Stimulated activated CD4-positive, alpha-beta T cell treated with anti-CD3 and anti-CD28 coated beads, Interleukin-1b, Interleukin-23, amount 100 ng/mL, for 4 hours (primary cell): ENCODE results near the gene SCOC.

Source experiments
- DNase-seq, 2 donors: peaks; one replicate each; pipeline ENCODE4 v3.0.0-alpha.2; 2020; ENCODE audit warnings: low read depth in 2 of 2

Gene SCOC

DNA sequence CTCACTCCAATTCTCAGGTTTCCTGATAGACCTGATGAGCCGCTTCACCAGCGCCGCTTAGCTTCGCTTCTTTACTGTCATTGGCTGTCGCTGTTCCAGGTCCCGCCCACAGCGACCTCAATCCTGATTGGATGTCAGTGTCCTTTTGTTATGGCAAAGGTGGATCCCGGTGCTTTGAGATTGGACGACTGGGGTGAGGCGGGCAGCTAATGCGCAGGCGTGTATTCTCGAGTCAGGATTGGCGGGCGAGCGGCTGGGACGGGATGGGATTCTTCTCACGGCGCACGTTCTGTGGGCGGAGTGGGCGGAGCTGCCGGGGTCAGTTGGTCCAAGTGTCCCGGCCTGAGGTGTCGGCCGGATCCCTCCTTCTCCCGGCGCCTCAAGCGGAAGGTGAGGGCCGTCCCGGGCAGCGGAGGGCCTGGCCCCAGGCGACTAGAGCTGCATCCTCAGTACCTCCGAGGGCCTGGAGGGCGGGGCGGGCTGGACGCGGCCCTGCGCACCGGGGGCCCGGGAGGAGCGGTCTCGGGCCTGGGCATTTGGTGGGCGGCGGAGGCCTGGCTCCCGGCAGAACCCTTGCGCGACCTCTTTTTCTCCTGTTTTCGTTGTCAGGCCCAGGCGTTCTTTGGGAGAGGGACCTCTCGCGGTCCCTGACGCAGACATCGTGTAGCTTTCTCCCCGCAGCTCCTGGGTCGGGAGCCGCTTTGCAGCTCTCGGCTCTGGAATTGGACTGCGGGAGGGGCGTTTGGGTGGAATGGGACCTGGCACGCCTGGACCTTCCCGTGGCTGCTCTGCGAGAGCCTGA lies at the start of gene SCOC:
Gene SCOC, plus strand, starts transcription at position 319 of the 802 bp plus-strand sequence. CDS start 5,525 bp downstream, outside the sequence.
- peak; percentile 88 to 92 for DNase-seq

DNA sequence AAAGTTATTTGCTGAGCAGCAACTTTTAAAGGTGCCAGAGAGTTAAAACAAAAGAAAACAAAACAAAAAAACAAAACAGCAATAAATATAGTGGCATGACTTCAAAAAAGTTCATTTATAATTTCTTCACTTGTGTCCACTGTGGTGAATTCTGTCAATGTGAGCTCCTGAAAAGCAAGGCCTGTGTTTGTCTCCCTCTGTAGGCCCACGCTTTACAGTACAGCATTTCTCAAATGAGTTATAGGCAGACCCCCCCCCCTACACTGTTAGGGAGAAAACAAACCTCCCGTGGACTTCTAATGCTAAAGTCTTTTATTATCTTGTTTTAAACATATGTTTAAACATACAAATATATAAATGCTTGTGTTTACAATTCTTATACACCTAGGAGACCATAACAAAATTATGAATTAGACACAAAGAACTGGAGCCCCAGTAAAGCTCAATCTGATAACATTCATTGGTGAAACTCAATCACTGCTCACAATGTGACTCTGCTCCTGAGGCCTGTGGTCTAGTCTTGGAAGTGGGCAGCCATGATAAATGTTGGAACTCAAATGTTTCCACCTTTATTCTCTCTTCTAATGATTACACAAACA lies 47.0 kb upstream of the SCOC start:
- no peak for DNase-seq

DNA sequence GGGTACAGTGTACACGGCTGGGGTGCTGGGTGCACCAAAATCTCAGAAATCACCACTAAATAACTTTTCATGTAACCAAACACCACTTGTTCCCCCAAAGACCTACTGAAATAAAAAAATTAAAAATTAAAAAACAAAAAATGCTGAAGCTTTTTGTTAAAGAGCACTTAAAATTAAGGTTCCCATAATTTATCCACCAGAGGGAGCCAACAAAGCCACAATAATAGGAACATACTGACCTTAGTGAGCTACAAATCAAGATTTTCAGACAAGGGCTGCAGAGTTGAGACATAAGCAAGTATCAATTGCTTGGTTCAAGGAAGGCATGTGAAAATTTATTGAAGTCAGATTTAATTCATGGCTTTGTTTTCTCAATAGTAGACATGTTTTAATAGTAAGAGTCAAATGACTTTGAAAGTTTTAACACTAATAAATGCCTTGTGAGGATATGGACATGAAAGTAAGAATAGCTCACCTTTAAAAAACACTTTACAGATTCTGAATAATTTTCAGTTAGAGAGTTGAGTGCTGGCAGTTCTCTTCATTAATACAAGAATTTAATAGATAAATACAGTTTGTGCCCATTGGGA lies 43.0 kb upstream of the SCOC start:
- no peak for DNase-seq

DNA sequence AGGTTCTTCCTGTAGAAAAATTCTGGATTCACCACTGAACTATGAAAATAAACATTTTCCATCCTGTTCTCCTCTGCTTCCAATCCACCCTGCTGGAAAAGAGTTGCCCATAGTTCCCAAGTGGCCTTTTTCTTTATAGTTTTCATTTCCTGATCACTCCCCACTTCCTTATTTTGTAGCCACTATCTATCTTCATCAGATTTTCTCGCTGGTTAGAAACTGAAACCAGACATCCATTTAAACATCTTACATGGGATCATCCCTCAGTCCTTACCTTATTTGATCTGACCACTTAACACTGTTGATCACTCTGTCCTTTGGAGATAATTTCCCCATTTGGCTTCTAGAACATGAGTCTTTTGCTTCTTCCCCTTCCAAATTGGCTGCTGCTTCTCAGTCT lies 42.2 kb upstream of the SCOC start:
- DNase-seq: no peak

DNA sequence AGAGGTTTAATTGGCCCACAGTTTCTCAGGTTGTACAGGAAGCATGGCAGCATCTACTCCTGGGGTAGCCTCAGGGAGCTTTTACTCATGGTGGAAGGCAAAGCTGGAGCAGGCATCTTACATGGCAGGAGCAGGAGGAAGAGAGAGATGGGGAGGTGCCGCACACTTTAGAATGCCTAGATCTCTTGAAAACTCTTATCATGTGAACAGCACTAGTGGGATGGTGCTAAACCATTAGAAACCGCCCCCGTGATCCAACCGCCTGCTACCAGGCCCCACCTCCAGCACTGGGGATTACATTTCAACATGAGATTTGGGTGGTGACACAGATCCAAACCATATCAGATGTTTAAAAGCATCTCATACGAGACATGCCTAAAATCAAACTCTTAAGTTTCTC lies 41.6 kb upstream of the SCOC start:
- no peak for DNase-seq

DNA sequence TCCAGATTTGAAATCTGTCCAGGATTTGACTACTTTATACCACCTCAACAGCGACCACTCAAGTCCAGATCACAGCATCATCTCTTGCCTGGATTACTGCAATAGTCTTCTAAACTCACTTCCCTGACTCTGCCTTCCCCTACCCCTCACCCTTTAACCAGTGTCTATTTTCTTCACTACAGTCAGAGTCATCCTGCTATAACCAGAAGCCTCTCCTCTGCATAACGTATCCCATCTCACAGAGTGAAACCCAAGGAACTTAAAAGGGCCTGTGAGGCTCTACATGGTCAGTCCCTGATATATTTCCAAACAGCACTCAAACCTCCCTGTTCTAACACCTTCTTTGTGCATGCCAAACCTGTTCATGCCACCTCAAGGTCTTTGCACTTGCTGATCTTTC lies 40.7 kb upstream of the SCOC start:
- no peak for DNase-seq

DNA sequence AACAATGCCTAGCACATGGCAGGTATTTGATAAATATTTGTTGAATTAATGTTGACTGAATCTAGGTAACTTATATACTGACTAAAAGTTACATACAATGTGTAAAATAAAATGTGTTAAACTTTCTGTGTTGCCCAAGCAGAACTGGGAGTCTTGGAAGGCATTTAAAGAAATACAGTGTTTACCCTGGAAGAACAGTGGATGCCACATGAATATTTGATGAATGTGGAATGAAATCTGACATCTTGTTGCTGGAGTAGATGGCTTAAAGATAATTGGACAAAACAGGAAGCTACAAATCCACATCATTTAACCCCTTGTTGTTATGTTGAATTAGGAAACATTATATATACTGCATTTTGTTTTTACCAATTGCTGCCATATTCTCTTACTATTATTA lies 39.9 kb upstream of the SCOC start:
- no peak for DNase-seq

DNA sequence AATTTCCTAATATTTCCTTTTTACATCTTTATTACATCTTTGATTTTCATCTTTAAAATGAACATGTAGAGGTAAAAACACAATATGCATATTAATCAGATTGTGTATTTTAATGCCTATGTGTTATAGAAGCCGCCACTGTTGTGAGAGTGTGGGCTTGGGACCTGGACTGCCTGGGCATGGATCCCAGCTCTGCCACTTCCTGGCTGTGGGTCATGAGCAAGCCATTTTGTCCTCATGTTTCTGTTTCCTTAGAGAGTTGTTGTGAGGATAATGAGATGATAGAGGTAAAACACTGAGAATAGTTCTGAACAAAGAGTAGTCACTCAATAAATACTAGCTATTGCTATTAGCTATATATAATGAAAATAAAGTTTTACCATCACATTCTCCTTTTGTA lies 38.4 kb upstream of the SCOC start:
- no peak for DNase-seq

DNA sequence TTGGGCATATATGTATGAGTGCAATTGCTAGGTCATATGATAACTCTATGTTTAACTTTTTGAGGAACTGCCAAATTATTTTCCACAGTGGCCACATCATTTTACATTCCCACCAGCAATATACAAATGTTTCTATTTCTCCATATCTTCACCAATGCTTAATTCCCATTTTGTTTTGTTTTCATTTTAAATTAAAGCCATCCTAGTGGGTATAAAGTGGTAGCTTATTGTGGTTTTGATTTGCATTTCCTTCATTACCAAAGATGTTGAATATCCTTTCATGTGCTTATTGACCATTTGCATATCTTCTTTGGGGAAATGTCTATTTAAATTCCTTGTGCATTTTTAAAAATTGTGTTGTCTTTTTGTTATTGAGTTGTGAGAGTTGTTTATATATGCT lies 36.7 kb upstream of the SCOC start:
- no peak for DNase-seq

DNA sequence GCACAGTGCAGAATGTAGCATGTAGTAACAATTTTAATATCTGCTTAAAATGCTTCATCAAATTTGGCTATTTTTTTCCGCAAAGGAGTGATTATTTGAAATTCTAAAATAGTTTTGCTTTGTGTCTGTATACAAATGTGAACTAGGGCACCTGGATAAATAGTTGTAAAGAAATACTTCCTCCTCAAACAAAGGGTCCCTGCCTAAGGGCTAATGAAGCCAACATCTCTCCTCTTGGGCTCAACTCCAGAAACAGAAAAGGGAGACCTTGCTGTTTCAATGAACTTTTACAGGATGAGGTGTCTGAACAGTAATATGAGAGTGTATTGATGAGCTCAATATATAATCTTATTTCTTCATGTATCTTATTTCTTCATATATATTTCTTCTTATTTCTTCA lies 30.8 kb upstream of the SCOC start:
- DNase-seq: no peak

DNA sequence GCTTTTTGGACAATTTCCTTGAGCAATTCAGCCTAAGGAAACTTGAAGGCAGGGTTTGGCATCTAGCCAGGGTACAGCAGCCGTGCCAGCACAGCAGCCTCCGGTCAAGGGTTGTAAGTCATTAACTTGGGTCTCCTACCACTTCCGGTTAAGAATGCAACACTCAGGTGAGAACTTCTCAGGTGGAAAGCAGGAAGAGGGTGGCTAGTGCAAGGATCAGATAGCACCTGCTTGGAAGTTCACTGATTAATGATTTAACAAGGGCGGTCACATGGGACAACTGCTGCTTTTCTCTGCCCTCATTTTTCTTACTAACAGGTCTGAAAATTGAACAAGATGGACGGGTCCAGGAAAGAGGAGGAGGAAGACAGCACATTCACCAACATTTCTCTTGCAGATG lies 30.1 kb upstream of the SCOC start:
- no peak for DNase-seq

DNA sequence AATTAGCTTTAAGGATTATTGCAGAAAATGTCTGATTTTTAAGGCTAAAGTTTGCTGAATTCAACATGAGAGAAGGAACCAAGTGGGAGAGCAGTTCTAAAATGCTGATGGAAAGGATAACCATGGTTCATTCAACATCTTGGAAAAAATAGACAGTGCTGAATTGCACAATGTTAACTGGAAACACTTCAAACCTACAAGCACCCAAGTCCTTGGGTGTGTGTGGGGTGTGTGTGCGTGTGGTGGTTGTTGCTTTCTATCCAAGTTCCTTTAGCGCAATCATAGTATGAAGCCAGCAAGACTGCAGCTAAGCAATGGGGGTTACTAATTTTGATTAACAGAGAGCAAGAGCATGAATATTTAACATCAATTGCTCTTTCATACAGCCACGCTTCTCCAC lies 29.3 kb upstream of the SCOC start:
- DNase-seq: no peak

DNA sequence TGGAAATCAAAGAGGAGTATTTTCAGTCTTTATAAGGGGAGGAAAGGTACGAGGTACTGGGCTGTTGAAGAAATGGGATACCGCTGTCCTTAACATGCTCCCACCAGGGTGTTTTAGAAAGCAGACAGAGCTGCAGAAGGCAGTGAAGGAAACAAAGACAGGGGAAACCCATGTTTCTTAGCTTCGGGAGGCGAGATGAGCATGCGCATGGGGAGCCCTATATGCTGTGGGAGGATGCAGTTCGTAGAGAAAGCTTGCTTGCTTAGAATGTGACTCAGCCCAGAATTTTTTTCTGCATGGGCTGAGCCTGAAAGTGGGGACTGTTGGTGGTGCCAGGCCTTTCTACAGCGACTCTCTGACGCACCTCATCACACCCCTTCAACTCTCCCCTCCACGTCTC lies 28.8 kb upstream of the SCOC start:
- no peak for DNase-seq

DNA sequence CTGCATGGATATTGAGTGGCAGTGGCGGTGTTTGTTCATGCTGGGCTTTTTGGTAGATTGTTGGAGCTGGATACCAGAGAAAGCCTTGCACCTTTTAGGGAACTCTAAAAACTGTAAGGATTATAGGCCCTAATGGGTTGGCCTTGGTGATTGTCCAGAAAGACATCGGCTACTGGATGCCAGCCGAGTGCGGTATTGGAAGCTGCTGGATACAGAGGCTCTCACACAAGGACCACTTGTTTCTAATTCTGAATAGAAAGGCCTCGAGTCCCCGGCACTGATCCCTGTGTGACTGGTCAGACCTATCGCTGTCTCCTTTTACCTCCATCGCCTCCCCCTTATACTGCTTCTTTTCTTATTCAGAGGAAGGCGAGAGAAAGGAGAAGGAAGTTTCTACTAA lies 27.3 kb upstream of the SCOC start:
- no peak for DNase-seq

DNA sequence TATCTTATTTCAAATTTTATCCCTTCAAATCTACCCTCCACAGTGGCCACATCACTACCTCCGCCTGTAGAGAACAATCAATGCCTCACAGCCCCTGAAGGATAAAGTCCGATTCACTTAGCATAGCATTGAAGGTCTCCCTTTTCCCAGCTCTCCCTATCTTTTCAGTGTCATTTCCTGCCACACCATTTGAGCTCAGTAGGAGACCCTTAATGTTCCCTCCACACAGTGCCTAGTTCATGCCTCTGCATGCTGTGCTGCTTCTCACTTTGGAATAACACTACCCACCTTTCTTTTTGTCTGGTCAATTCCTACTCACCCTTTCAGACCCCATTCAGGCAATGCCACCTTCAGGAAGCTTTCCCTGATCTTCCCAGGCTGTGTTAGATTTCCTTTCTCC lies 23.6 kb upstream of the SCOC start:
- no peak for DNase-seq

DNA sequence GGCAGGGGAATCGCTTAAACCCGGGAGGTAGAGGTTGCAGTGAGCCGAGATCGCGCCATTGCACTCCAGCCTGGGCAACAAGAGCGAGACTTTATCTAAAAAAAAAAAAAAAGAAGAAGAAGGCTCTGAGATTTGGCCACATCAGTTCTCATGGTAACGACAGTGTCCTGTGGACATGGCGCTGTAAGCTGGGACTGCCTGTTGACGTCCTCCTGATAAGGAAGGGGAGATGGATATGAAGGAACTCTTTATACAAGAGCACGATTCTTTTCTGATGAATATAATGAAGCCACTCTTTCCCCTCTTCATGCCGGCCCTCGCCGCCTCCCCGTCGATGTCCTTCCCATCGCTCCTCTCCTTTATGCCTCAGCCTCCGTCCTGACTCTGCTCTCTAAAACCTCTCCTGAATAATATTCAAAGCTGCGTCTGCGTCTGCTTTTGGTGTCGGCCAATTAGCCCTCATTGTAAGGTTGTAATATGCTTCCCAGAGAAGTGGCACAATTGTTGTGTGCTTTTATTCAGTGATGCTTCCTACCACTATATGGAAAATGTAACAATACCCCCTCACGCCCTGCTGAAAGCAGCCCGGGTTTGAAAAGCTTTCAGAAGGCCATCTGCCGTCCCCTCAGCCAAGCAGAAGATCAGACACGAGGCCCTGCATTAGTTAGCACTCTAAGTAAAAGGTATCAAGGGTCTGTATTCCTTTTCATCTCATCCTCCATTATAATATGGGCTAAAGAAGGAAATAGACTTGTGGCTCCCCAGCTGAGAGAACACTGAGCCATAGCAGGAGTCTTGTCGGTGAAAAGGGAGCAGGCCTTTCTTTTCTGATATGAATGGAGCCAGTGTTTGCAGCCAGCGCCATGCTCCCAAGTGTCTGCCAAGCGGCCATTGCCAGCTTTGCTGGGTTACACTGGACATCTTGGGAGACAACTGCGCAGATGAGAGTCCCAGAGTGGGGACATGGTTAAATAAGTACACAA lies 22.1 kb upstream of the SCOC start:
- no peak for DNase-seq

DNA sequence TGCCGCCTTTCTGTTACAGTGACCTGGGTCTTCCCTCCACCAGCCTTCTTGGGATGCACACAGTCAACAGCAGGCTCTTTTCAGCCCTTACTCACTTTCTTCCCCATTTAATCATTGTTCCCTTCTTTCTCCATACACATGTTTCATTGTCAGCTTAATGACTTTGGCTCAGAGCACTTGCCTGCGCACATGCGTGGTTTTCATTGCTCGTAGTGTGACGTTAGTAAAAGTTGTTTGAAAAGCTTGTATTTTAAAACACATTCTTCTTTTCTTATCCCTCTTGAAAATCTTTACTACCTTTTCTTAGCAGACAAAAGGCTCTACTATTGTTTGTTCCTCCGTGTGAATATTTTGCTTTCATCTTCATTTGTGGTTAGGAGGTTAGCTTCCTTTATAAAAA lies 19.7 kb upstream of the SCOC start:
- DNase-seq: no peak

DNA sequence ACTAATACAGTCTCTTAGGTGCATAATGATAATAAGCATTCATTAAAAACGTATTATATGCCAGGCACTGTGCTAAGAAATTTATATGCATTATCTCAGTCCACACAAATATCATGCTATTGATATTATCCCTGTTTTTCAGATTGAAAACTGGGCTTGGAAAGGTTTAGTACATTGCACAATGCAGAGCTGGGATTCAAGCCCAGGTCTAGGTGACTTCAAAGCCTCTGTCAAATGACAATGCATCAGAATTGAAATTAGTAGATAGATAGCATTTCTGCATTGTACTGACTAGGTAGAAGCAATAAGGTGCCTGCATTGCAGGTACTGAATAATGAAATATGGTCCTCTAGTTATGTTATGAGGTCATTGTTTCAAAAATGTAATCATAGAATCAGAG lies 18.2 kb upstream of the SCOC start:
- no peak for DNase-seq

DNA sequence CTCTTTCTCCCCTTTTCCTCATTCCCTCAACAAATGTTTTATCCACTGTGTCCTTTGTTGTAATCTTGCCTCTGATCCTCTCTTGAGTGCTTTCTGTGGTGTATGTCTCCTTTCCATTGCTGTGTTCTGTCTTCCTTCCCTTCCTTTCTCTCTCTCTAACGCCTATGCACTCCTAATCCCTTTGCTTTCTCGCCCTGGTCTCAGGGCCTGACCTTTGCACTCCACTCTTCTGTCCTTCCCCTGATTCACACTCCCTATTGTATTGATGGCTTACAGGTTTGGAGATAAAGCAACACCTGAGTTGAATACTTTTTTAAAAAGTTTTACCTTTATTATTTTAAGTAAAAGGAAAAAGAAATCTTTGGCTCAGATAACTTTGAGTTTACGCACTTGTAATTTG lies 15.6 kb upstream of the SCOC start:
- DNase-seq: no peak

DNA sequence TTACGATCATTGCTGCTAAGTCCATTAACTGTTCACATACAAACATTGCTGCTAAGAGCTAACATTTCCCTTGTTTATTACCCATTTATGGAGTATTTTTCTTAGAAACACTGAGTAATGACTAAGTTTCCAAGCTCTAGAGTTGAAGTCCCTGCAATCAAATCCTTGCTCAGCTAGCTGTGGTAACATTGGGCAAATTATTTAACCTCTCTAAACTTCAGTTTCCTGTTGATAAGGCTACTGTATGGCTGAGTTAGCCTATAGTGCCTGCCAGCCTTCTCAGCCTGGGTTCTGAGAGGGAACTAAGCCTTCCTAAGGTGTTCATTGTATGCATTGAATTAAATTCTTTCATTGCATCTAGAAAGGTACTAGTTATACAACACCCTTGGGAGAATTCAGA lies 15.2 kb upstream of the SCOC start:
- no peak for DNase-seq

DNA sequence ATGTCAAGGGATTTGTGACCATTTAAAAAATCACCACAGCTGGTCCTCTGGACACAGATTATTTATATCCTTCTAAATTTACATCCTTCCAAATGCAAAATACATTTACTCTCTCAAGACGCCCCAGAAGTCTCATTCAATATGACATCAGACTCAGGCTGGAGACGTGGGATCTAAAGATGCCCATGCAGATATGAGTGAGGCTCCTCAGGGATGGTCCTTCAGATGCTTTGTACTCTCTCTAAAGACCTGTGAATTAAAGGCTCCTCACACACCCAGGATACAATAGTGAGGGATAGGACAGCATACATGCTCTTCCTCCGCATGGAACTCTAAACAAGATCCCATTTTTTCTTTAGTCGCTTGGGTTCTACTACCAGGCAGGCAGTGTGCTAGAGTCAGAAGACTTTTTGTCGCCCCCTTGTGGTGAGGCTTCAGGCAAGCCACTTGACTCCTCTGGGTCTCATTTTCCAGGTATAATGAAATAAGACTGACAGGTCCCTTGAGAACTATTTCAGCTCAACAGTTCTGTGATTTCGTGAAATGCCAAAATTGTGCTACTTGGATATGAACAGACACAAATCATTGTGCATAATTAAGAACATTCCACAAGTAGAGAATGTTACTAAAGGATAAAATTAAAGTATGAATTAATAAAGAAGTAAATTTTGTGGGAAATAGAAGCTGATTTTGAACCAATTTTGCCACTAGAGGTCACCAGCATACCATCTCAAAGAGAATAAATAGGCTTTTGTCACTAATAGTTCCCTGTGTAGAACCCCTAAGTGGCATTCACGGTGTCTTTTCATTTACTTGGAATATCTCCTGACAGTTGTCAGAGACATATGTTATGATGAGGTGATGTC lies 13.7 kb upstream of the SCOC start:
- DNase-seq: peak; percentile 57 to 76
